Measurements from ENCODE around the gene MRPL2. TPM values are rescaled to one million over a fixed set of nuclear protein-coding genes. Genes with fewer than 3 reads are reported as not detected.

The MRPL2 gene
- polyA plus RNA-seq, 1 donor (not counting 4 experiments of a cell fraction or from before 2014, with no cell fraction given), result 27.4 TPM

DNA sequence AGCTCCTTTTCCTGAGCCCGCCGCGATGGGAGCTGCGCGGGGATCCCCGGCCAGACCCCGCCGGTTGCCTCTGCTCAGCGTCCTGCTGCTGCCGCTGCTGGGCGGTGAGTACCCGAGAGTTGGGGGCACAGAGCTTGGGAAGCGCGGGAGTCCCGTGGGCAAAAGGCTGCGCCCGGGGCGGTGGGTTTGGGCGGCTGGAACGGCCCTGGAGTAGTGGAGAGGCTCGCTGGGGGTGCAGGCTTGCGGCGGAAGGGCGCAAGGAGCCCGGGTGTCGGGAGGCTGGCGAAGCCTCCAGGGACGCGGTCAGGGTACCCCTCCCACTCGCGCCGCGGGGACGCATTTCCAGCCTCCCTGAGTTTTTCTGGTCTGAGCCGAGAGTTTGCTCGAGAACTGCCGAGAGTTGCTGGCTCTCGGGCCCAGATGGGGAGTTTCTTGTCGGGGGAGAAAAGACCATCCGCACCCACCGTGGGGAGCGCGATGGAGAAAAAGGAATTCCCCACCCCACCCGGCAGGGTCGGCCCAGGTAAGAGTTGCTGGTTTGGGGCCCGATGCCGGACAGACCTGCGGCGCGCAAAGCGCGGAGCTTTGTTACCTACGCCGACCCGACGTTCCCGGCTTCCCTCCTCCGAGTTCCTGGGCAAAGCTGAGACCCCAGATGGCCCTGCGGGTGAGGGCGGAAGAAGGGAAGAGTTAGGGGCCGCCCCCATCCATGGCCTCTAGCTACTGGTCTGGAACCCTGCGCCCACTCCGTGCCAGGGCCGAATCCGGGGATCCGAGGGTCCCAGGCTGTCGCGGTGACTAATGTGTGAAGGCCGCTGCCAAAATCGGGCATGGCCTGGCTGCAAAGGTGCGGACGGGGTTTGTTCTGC lies 17.5 kb upstream of the MRPL2 start:
- H3K79me2 ChIP-seq (ENCODE audit: control insufficient read depth, insufficient read depth, low read length), result peaks cover 53% of the 10 kb centered on the region
- no peak for DNase-seq (ENCODE audit: low read depth, low spot score)

DNA sequence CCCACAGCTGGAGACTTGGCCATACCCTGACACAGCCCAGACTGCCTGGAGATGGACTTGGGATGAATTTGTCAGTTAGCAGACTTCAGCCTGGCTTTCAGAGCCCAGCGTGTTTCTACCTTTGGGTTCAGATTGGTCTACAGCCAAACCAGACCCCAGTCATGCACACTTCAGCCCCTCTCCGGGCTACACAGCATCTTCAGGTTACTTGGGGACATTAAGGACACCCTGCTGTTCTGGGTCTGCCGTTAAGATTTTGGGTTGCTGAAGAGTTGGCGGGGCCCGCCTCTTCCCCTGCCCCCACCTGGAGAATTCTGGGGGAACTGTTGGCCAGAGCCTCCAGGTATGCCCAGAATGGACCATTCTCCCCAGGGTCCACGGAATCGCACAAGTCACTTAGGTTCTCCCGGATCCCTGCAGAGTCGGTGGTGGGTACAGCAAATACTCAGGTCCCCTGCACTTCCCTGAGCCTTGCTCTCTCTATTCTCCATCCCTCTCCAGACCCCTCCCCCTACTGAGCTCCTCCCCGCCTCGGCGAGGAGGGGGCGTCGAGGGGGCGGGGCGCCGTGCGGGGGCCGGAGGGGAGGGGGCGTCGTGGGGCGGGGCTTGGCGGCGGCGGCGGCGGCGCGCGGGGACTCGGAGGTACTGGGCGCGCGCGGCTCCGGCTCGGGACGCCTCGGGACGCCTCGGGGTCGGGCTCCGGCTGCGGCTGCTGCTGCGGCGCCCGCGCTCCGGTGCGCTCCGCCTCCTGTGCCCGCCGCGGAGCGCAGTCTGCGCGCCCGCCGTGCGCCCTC lies 16.6 kb upstream of the MRPL2 start, which contains the start of gene PTK7:
PTK7 (plus strand) TSS at position 645 of the 794 bp plus-strand sequence. CDS start 175 bp downstream, outside the sequence.
- Histone ChIP-seq H3K79me2 (ENCODE audit: control insufficient read depth, insufficient read depth, low read length) (peaks cover 45% of the 10 kb centered on the region), H3K9me1 (ENCODE audit: control insufficient read depth, extremely low read depth, insufficient read depth, low read length) (no peaks in the 10 kb centered on the region), H3K27ac (ENCODE audit: control insufficient read depth, insufficient read depth, low read length) (peak within 1 kb of the TSS; percentile 83), H4K20me1 (ENCODE audit: control insufficient read depth, extremely low read depth, insufficient read depth, low read length) (no peaks in the 10 kb centered on the region), H3K9me3 (ENCODE audit: control insufficient read depth, low read depth, low read length) (no peaks in the 10 kb centered on the region), H3K4me2 (ENCODE audit: control insufficient read depth, extremely low read depth, insufficient read depth, low read depth, low read length) (peak within 1 kb of the TSS; percentile 89), H3K4me1 (ENCODE audit: control insufficient read depth, extremely low read depth, insufficient read depth, low read length) (peaks cover 14% of the 10 kb centered on the region), H3K36me3 (ENCODE audit: control insufficient read depth in 2 of 2, extremely low read depth in 1 of 2, insufficient read depth in 2 of 2, low read length in 2 of 2) (peaks cover 0 to 4% of the 10 kb centered on the region in 2 experiments), H3K27me3 (ENCODE audit: control insufficient read depth, extremely low read depth, insufficient read depth, low read length) (no peaks in the 10 kb centered on the region), H3K4me3 (ENCODE audit: control insufficient read depth in 2 of 3, extremely low read depth in 1 of 3, insufficient read depth in 2 of 3, low read depth in 1 of 3, low read length in 3 of 3) (peak within 1 kb of the TSS; percentile 75 to 92 (median 80)), H3K9ac (ENCODE audit: control insufficient read depth, extremely low read depth, insufficient read depth, low read length) (peak within 1 kb of the TSS; percentile 91), H2AFZ (ENCODE audit: control insufficient read depth, low read length) (peak within 1 kb of the TSS; percentile 74)
- TF ChIP-seq, protein P1, sequence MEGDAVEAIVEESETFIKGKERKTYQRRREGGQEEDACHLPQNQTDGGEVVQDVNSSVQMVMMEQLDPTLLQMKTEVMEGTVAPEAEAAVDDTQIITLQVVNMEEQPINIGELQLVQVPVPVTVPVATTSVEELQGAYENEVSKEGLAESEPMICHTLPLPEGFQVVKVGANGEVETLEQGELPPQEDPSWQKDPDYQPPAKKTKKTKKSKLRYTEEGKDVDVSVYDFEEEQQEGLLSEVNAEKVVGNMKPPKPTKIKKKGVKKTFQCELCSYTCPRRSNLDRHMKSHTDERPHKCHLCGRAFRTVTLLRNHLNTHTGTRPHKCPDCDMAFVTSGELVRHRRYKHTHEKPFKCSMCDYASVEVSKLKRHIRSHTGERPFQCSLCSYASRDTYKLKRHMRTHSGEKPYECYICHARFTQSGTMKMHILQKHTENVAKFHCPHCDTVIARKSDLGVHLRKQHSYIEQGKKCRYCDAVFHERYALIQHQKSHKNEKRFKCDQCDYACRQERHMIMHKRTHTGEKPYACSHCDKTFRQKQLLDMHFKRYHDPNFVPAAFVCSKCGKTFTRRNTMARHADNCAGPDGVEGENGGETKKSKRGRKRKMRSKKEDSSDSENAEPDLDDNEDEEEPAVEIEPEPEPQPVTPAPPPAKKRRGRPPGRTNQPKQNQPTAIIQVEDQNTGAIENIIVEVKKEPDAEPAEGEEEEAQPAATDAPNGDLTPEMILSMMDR (optimal IDR thresholded peaks at IDR 0.05 in 1 of 3, IDR thresholded peaks at IDR 0.05 in 1 of 3, conservative IDR thresholded peaks at IDR 0.05 in 1 of 3; ENCODE audit: extremely low read depth in 1 of 3, insufficient read depth in 2 of 3, low read length in 3 of 3), result no peak
- dilution Hi-C loops (cut with MboI; ENCODE audit: extremely low pct_ligation_motif_present, low sequenced_read_pairs), result no loop called here
- DNase-seq (ENCODE audit: low read depth, low spot score), result no peak
- FAIRE-seq, result no peak

More for the DNA sequence above, 17.5 kb upstream of the MRPL2 start:
- FAIRE-seq, result no peak
- peak overlapping the region; percentile 91 for H3K9ac ChIP-seq (ENCODE audit: control insufficient read depth, extremely low read depth, insufficient read depth, low read length)
- no peaks in the 10 kb centered on the region for H3K27me3 ChIP-seq (ENCODE audit: control insufficient read depth, extremely low read depth, insufficient read depth, low read length)
- dilution Hi-C loops (cut with MboI; ENCODE audit: extremely low pct_ligation_motif_present, low sequenced_read_pairs), result no loop called here
- H3K4me3 ChIP-seq (ENCODE audit: control insufficient read depth in 2 of 3, extremely low read depth in 1 of 3, insufficient read depth in 2 of 3, low read depth in 1 of 3, low read length in 3 of 3), result peak overlapping the region; percentile 75 to 92 (median 80)
- peaks cover 14% of the 10 kb centered on the region for H3K4me1 ChIP-seq (ENCODE audit: control insufficient read depth, extremely low read depth, insufficient read depth, low read length)
- no peaks in the 10 kb centered on the region for H3K9me1 ChIP-seq (ENCODE audit: control insufficient read depth, extremely low read depth, insufficient read depth, low read length)
- no peaks in the 10 kb centered on the region for H3K9me3 ChIP-seq (ENCODE audit: control insufficient read depth, low read depth, low read length)
- H3K27ac ChIP-seq (ENCODE audit: control insufficient read depth, insufficient read depth, low read length), result peak overlapping the region; percentile 83
- H3K4me2 ChIP-seq (ENCODE audit: control insufficient read depth, extremely low read depth, insufficient read depth, low read depth, low read length), result peak overlapping the region; percentile 89
- H4K20me1 ChIP-seq (ENCODE audit: control insufficient read depth, extremely low read depth, insufficient read depth, low read length), result no peaks in the 10 kb centered on the region
- H3K36me3 ChIP-seq (ENCODE audit: control insufficient read depth in 2 of 2, extremely low read depth in 1 of 2, insufficient read depth in 2 of 2, low read length in 2 of 2), result peaks cover 0 to 6% of the 10 kb centered on the region in 2 experiments
- TF ChIP-seq EZH2 (IDR thresholded peaks at IDR 0.05; ENCODE audit: low read length), result no peak
- TF ChIP-seq, protein P1 (optimal IDR thresholded peaks at IDR 0.05 in 1 of 3, IDR thresholded peaks at IDR 0.05 in 1 of 3, conservative IDR thresholded peaks at IDR 0.05 in 1 of 3; ENCODE audit: extremely low read depth in 1 of 3, insufficient read depth in 2 of 3, low read length in 3 of 3), result no peak
- peak overlapping the region; percentile 74 for H2AFZ ChIP-seq (ENCODE audit: control insufficient read depth, low read length)
